ENCODE data around the gene LGI4.
"Not testable (repeated sequence)": the region's sequence is repeated elsewhere in the genome, so short reads cannot be mapped to it uniquely, and the experiment has no call there.

LGI4 gene

DNA sequence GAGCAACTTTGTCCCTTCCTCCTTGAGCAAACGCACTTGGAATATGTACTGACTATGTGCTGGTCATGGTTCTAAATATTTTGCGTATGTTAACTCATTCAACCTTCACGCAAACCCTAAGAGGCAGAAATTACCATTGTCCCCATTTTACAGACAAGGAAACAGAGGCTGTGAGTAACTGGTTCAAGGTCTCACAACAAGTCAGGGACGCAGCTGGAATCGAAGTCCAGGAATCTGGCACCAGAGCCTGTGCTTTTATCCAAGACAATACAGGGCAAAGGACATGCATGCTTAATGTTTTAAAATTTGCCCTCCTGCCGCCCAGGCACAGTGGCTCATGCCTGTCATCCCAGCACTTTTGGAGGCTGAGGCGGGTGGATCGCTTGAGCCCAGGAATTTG is 24.7 kb upstream of the LGI4 start:
- peaks cover 8% of the 10 kb centered on the region for H3K4me1 ChIP-seq (ENCODE audit: control insufficient read depth, insufficient read depth, low read length, unreplicated experiment)
- no peak overlapping the region for H2AFZ ChIP-seq (ENCODE audit: low read length, unreplicated experiment)
- no peak overlapping the region for H3K27ac ChIP-seq (ENCODE audit: low read depth, low read length)
- H3K27me3 ChIP-seq (ENCODE audit: insufficient read depth, low read length), result no peaks in the 10 kb centered on the region
- no peak overlapping the region for H3K4me3 ChIP-seq (ENCODE audit: low read depth, low read length)
- H3K36me3 ChIP-seq (ENCODE audit: insufficient read depth, low read length), result peaks cover 53% of the 10 kb centered on the region
- H3K79me2 ChIP-seq (ENCODE audit: control insufficient read depth, insufficient read depth, low read length, unreplicated experiment), result peaks cover 21% of the 10 kb centered on the region

DNA sequence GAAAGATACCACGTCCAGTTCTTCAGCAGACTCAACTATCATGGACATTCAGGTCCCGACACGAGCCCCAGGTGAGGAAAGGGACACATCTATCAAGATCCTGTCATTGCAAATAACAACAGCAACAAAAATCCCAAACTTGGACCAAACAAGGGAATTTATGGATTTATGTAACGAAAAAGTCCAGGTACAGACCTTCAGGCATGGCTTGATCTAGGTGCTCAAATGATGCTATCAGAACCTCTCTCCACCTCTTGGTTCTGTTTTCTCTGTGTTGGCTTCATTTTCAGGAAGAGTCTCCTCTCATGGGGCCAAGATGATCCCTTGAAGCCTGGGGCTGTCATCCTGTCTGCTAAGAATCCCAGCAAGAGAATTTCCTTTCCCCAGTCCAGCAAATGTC is 22.6 kb upstream of the LGI4 start:
- Histone ChIP-seq H2AFZ (ENCODE audit: low read length, unreplicated experiment) (no peak overlapping the region), H3K27me3 (ENCODE audit: insufficient read depth, low read length) (no peaks in the 10 kb centered on the region), H3K4me1 (ENCODE audit: control insufficient read depth, insufficient read depth, low read length, unreplicated experiment) (peaks cover 8% of the 10 kb centered on the region), H3K36me3 (ENCODE audit: insufficient read depth, low read length) (peaks cover 32% of the 10 kb centered on the region), H3K4me3 (ENCODE audit: low read depth, low read length) (no peak overlapping the region), H3K27ac (ENCODE audit: low read depth, low read length) (no peak overlapping the region), H3K79me2 (ENCODE audit: control insufficient read depth, insufficient read depth, low read length, unreplicated experiment) (peaks cover 21% of the 10 kb centered on the region)

DNA sequence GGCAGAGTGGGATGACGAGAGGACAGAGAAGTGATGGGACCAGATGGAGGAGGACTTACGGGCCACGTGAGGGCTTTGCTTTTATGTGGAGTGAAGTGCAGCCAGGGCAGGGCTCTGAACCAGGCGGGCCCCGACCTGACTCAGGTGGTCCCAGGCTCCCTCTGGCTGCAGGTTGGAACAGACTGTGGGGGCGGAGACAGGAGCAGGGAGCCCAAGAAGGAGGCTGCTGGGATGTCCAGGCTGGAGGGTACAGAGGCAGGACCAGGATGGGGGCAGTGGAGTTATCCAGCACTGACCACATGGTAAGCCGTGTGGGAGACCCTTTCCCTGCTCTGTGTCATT is 21.8 kb upstream of the LGI4 start:
- H3K27me3 ChIP-seq (ENCODE audit: insufficient read depth, low read length), result no peaks in the 10 kb centered on the region
- H3K27ac ChIP-seq (ENCODE audit: low read depth, low read length), result no peak overlapping the region
- H3K4me3 ChIP-seq (ENCODE audit: low read depth, low read length), result no peak overlapping the region
- H3K36me3 ChIP-seq (ENCODE audit: insufficient read depth, low read length), result peaks cover 24% of the 10 kb centered on the region
- H2AFZ ChIP-seq (ENCODE audit: low read length, unreplicated experiment), result no peak overlapping the region
- peaks cover 8% of the 10 kb centered on the region for H3K4me1 ChIP-seq (ENCODE audit: control insufficient read depth, insufficient read depth, low read length, unreplicated experiment)
- H3K79me2 ChIP-seq (ENCODE audit: control insufficient read depth, insufficient read depth, low read length, unreplicated experiment), result peaks cover 21% of the 10 kb centered on the region

DNA sequence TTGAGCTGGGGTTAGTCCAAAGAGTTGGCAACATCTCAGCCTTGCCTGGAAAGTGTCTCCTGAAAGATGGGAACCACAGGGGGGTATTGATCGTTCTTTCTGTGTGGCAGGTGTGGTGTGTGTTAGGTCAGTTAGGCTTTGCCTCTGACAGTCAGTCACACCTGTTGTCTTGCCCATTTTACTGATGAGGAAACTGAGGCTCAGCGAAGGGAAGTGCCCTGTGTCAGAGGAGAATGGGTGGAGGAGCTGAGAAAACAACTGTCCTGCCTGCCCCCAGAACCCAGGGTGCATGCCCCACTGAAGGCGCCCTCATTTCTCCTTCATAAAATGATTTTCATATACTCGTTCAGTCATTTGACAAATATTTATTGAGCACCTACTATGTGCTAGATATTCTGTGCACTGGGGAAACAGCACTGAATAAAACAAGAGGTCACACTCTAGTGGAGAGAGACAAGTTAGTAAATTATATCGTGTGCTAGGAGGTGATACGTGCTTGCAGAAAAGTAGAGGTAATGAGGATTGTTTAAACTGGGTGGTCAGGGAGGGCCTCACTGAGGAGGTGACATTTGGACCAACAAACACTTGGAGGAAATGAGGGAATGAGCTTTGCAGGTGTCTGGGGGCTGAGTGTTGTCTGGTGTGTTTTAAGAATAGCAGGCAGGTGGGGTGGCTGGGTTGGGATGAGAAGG is 21.3 kb upstream of the LGI4 start:
- Histone ChIP-seq H3K4me3 (ENCODE audit: low read depth, low read length) (peak overlapping the region; percentile 93), H3K4me1 (ENCODE audit: control insufficient read depth, insufficient read depth, low read length, unreplicated experiment) (peaks cover 8% of the 10 kb centered on the region), H3K79me2 (ENCODE audit: control insufficient read depth, insufficient read depth, low read length, unreplicated experiment) (peaks cover 21% of the 10 kb centered on the region), H3K27ac (ENCODE audit: low read depth, low read length) (no peak overlapping the region), H3K36me3 (ENCODE audit: insufficient read depth, low read length) (peaks cover 19% of the 10 kb centered on the region), H3K27me3 (ENCODE audit: insufficient read depth, low read length) (no peaks in the 10 kb centered on the region), H2AFZ (ENCODE audit: low read length, unreplicated experiment) (no peak overlapping the region)

DNA sequence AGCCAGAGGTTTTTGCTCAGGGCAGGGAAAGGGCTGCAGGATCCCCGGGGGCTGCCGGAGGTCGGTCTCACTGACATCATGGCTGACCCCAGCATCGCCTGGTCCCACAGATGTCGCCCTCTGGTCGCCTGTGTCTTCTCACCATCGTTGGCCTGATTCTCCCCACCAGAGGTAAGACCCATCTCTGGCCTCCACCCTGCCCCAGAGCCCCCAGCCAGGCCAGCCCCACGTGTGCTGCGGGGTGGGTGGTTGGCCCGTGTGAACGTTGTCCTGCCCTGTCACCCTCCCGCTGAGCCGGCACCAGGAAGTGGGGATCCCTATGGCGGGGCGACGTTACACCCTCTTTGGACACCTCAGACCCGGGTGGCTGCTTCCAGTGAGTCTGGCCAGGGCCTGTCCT is 20.6 kb upstream of the LGI4 start:
- Histone ChIP-seq H3K27me3 (ENCODE audit: insufficient read depth, low read length) (no peaks in the 10 kb centered on the region), H3K4me1 (ENCODE audit: control insufficient read depth, insufficient read depth, low read length, unreplicated experiment) (peaks cover 8% of the 10 kb centered on the region), H3K36me3 (ENCODE audit: insufficient read depth, low read length) (peaks cover 14% of the 10 kb centered on the region), H3K4me3 (ENCODE audit: low read depth, low read length) (peak overlapping the region; percentile 93), H3K79me2 (ENCODE audit: control insufficient read depth, insufficient read depth, low read length, unreplicated experiment) (peaks cover 21% of the 10 kb centered on the region), H2AFZ (ENCODE audit: low read length, unreplicated experiment) (peak overlapping the region; percentile 50), H3K27ac (ENCODE audit: low read depth, low read length) (no peak overlapping the region)

DNA sequence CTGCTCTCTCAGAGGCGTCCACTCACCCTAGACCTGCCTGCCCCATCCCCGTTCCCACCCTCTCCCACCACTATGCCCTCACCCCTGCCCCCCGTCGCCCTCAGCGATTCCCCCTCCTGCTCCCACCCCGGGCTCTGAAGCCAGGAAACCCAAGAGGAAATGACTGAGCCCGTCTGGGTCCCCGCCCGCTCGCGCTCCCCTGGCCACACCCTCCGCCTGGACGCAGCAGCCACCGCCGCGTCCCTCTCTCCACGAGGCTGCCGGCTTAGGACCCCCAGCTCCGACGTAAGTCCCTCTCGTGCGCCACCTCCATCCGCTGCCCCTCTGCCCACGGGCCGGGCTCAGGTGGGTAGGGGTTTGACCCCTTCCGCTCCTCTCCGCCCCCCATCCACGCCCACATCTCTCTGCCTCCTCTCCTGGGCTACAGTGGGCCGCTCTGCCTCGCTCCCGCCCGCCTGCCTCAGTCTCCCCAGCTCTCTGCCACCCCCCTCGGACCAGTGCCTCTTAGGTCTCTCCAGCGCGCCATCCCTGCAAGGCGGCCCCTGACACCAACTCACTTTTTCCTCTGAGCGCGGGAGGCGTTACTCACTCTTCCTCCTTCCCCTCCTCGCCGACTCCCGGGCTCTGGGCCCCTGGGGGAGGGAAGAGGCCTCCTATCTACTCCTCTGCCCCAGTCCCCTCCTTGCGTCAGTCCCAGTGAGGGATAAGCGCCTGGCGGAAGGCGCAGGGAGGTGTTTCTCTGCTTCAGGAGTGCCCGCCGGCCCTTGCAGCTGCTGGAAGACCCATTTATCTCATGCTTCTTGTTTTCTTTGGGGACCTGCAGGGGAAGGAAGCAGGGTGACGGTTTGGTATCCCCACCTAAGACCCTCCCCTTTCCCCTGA is 19.9 kb upstream of the LGI4 start, which contains the start of gene FXYD5:
Gene FXYD5, plus strand, starts transcription at position 211 of the 882 bp plus-strand sequence. CDS start 816 bp downstream, outside the sequence.
- Histone ChIP-seq H3K27ac (ENCODE audit: low read depth, low read length) (peak within 1 kb of the TSS; percentile 64; the same call in 1 of the 2 replicates), H3K36me3 (ENCODE audit: insufficient read depth, low read length) (peaks cover 14% of the 10 kb centered on the region; the same call in 1 of the 2 replicates), H3K4me1 (ENCODE audit: control insufficient read depth, insufficient read depth, low read length, unreplicated experiment) (peaks cover 8% of the 10 kb centered on the region), H3K27me3 (ENCODE audit: insufficient read depth, low read length) (no peaks in the 10 kb centered on the region), H2AFZ (ENCODE audit: low read length, unreplicated experiment) (peak within 1 kb of the TSS; percentile 81), H3K4me3 (ENCODE audit: low read depth, low read length) (peak within 1 kb of the TSS; percentile 93), H3K79me2 (ENCODE audit: control insufficient read depth, insufficient read depth, low read length, unreplicated experiment) (peaks cover 21% of the 10 kb centered on the region)

DNA sequence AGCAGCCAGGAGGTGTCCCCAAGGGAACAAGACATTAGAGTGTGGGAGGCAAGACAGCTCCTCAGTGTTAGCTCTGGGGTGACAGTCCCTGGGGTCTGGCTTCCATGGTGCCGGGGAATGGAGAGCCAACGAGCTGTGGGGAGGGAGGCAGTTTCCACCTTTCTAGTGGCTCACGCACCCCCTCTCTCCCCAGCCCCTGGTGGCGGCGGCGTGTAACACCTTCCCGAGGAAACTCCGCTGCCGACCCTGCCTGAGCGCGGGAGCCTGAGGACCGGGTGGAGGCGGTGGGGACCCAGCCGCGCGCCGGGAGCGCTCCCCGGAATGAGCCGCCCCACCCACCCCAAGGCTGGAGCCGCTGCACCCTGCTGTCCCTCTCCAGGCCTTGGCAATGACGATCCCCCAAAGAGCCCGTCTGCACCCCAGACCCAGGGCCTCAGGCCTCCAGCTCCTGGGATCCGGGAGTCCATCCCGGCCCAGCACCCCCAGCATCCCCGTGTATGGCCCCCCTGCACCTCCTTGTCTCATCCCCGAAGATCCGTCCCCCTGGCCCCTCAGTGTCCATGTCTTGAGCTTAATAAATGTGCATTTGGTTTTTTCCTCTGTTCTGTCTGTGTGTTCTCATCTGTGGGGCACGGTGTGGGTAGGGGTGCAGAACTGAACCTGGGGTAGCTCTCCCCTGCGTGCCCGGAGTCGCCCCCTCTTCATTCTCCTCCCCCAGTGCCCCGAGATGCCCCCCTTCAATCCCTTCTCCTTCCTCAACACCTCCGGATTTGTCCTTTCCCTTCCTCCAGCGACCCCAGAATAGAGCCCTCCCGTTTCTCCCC is 19.1 kb upstream of the LGI4 start:
- Histone ChIP-seq H3K4me1 (ENCODE audit: control insufficient read depth, insufficient read depth, low read length, unreplicated experiment) (peaks cover 8% of the 10 kb centered on the region), H3K27me3 (ENCODE audit: insufficient read depth, low read length) (no peaks in the 10 kb centered on the region), H3K36me3 (ENCODE audit: insufficient read depth, low read length) (peaks cover 6% of the 10 kb centered on the region; the same call in 1 of the 2 replicates), H3K79me2 (ENCODE audit: control insufficient read depth, insufficient read depth, low read length, unreplicated experiment) (peaks cover 21% of the 10 kb centered on the region), H3K27ac (ENCODE audit: low read depth, low read length) (no peak overlapping the region), H2AFZ (ENCODE audit: low read length, unreplicated experiment) (peak overlapping the region; percentile 81), H3K4me3 (ENCODE audit: low read depth, low read length) (peak overlapping the region; percentile 93)

DNA sequence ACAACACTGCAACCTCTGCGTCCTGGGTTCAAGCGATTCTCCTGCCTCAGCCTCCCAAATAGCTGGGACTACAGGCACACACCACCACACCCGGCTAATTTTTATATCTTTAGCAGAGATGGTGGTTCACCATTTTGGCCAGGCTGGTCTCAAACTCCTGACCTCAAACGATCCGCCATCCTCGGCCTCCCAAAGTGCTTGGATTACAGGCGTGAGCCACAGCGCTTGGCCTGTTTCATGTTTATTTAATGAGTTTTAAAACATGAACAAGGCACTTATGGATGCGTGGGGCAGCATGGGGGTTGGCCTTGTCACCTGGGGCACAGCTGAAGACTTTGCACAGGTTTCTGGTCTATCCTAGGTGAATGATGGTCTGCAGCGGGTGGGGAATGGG is 18.3 kb upstream of the LGI4 start:
- H3K27me3 ChIP-seq (ENCODE audit: insufficient read depth, low read length); H2AFZ ChIP-seq (ENCODE audit: low read length, unreplicated experiment); H3K36me3 ChIP-seq (ENCODE audit: insufficient read depth, low read length); H3K4me1 ChIP-seq (ENCODE audit: control insufficient read depth, insufficient read depth, low read length, unreplicated experiment); H3K27ac ChIP-seq (ENCODE audit: low read depth, low read length); H3K4me3 ChIP-seq (ENCODE audit: low read depth, low read length): not testable (repeated sequence)
- H3K79me2 ChIP-seq (ENCODE audit: control insufficient read depth, insufficient read depth, low read length, unreplicated experiment), result peaks cover 21% of the 10 kb centered on the region

DNA sequence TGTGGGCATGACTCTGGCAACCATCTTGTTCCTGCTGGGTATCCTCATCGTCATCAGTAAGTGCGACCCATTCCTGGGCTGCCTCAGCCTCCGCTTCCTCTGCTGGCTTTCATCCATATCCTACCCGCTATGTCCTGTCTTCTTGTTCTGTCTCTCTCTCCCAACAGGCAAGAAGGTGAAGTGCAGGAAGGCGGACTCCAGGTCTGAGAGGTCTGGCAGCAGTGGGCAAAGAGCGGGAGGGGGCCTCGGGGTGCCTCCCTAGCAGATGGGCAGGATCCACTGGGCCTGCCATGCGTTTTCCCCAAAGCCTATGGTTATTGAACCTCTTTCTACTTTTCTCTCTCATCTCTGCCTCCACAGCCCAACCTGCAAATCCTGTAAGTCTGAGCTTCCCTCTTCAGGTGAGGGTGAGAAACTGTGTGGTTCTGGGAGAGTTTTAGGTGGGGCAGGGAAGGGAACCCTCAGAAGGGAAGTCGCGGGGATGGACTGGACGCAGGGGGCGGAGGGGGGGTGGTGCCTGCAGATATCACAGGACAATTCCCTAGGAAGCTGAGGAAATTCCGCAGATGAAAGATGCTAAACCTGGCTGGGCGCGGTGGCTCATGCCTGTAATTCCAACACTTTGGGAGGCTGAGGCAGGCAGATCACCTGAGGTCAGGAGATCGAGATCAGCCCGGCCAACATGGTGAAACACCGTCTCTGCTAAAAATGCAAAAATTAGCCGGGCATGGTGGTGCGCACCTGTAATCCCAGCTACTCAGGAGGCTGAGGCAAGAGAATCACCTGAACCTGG is 16.6 kb upstream of the LGI4 start:
- peaks cover 14% of the 10 kb centered on the region for H3K79me2 ChIP-seq (ENCODE audit: control insufficient read depth, insufficient read depth, low read length, unreplicated experiment)
- H3K4me1 ChIP-seq (ENCODE audit: control insufficient read depth, insufficient read depth, low read length, unreplicated experiment), result peaks cover 8% of the 10 kb centered on the region
- no peak overlapping the region for H2AFZ ChIP-seq (ENCODE audit: low read length, unreplicated experiment)
- no peak overlapping the region for H3K4me3 ChIP-seq (ENCODE audit: low read depth, low read length)
- H3K36me3 ChIP-seq (ENCODE audit: insufficient read depth, low read length), result no peaks in the 10 kb centered on the region
- no peak overlapping the region for H3K27ac ChIP-seq (ENCODE audit: low read depth, low read length)
- no peaks in the 10 kb centered on the region for H3K27me3 ChIP-seq (ENCODE audit: insufficient read depth, low read length)

DNA sequence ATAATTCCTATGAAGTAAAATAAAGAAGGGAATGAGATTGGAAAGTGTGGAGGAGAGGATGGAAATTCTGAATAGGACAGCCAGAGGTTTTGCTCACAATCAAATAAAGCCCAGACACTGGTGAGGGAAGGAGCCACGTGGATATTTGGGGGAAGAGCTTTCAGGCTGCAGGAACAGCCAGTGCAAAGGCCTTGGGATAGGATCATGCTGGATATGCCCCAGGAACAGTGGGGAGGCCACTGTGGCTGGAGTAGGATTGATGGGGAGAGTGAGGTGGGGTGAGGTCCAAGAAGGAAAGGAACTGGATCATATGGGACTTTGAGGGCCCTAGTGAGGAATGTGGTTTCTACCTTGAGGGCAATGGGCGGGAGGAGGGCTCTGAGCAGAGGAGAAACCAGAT is 15.6 kb upstream of the LGI4 start:
- peaks cover 4% of the 10 kb centered on the region for H3K79me2 ChIP-seq (ENCODE audit: control insufficient read depth, insufficient read depth, low read length, unreplicated experiment)
- no peak overlapping the region for H3K27ac ChIP-seq (ENCODE audit: low read depth, low read length)
- H3K27me3 ChIP-seq (ENCODE audit: insufficient read depth, low read length), result no peaks in the 10 kb centered on the region
- H3K4me1 ChIP-seq (ENCODE audit: control insufficient read depth, insufficient read depth, low read length, unreplicated experiment), result no peaks in the 10 kb centered on the region
- H3K36me3 ChIP-seq (ENCODE audit: insufficient read depth, low read length), result no peaks in the 10 kb centered on the region
- H3K4me3 ChIP-seq (ENCODE audit: low read depth, low read length), result no peak overlapping the region
- H2AFZ ChIP-seq (ENCODE audit: low read length, unreplicated experiment), result no peak overlapping the region

Data from ACC112 (cell line).